SH-SY5Y (cell line): ENCODE results near the gene BET1.

Experiments
- GATA2 ChIP-seq: IDR thresholded peaks from 2 replicates; pipeline ENCODE4 v1.6.1; 2011; ENCODE audit warnings: mild to moderate bottlenecking, low read depth, low read length
- GATA3 ChIP-seq: IDR thresholded peaks from 2 replicates; pipeline ENCODE4 v1.6.1; 2011; ENCODE audit warnings: low read depth, mild to moderate bottlenecking, low read length, moderate library complexity

- TF ChIP-seq GATA2 = no peak
- TF ChIP-seq GATA3 = no peak
Observed at GRCh38 chr7:94045581-94045980, 41.4 kb upstream of the BET1 start.
